DMS153 (cell line): ENCODE data around the gene IQCE.
A peak's percentile ranks its signal among the peaks of the same experiment; 100 is the strongest.
"Not testable (repeated sequence)": the region's sequence is repeated elsewhere in the genome, so short reads cannot be mapped to it uniquely, and the experiment has no call there.

ENCODE experiments used
- DNase-seq: peaks from one replicate; lab custom pipeline; 2025; lab: John Stamatoyannopoulos, UW

Gene IQCE

DNA sequence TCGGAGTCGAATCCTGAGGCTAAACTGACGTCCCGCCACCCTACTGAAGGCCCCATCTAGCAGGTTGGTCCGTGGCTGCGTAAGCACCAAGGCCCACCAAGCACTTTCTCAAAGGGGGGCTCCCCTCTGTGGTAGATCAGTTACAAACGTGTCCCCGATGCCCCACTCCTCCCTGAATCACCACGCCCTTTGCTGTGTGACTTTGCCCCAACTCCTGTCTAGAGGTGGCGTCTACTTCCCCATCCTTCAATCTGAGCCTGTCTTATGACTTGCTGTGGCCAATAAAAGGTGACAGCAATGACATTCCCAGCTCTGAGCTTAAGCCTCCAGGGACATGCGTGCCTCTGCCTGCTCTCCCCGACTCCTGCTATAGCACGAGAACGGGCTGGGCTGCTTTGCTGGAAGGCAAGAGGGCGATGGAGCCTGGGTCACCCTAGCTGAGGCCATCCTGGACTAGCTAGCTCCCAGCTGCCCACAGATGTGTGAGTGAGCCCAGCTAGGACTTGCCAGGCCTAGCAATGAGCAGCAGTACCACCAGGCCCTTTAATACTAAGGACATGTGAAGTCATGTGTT lies 26.5 kb upstream of the IQCE start:
- peak; percentile 63 for DNase-seq

DNA sequence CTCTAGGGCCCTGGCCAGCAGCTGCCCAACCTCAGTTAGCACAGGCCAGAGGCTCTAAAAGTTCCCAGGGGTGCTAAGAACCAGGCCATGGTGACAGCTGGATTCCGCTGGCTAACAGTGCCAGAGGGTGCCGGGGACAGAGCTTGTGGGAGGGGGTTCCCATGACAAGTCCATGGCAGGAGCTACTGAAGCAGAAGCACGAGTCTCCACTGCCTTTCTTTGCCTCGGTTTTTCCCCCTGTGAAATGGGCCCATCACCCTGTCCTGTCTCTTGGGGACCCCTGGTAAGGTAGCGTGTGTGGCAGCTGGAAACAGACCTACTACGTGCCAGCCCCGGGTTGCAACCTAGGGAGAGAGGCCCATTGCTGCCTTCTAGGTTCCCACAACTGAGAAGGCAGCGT lies 26.0 kb upstream of the IQCE start:
- DNase-seq = peak; percentile 20

DNA sequence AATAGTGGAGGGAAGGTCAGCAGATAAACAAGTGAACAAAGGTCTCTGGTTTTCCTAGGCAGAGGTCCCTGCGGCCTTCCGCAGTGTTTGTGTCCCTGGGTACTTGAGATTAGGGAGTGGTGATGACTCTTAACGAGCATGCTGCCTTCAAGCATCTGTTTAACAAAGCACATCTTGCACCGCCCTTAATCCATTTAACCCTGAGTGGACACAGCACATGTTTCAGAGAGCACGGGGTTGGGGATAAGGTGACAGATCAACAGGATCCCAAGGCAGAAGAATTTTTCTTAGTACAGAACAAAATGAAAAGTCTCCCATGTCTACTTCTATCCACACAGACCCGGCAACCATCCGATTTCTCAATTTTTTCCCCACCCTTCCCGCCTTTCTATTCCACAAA lies 25.2 kb upstream of the IQCE start:
- not testable (repeated sequence) for DNase-seq

DNA sequence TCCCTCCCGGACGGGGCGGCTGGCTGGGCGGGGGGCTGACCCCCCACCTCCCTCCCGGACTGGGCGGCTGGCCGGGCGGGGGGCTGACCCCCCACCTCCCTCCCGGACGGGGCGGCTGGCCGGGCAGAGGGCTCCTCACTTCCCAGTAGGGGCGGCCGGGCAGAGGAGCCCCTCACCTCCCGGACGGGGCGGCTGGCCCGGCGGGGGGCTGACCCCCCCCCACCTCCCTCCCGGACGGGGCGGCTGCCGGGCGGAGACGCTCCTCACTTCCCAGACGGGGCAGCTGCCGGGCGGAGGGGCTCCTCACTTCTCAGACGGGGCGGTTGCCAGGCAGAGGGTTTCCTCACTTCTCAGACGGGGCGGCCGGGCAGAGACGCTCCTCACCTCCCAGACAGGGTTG lies 24.6 kb upstream of the IQCE start:
- not testable (repeated sequence) for DNase-seq

DNA sequence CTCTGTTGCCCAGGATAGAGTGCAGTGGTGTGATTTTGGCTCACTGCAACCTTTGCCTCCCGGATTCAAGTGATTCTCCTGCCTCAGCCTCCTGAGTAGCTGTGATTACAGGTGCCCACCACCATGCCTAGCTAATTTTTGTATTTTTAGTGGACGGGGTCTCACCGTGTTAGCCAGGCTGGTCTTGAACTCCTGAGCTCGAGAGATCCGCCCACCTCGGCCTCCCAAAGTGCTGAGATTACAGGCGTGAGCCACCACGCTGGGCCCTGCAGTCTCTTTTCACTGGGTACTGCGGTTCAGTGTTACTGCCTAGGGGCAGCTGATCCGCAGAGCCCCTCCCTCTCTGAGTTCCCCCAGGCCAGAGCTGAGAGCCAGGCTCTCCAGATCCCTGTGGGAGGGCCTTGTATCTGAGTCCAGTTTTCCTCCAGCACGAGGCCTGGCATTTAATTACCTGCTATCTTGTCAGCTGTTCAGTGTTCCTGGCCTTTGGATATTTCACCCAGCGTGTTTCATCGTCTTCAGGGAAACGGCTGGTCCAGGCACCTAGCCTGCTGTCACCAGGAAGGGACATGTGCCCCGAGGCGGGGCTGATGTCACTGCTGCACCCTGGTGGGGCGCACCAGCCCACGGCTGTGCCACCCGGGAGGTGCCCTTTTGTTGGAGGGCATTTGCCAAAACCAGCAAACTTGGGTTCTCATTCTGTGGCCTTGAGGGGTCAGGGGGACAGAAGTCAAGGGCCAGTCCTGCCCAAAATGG lies 22.7 kb upstream of the IQCE start:
- peak; percentile 10 for DNase-seq

DNA sequence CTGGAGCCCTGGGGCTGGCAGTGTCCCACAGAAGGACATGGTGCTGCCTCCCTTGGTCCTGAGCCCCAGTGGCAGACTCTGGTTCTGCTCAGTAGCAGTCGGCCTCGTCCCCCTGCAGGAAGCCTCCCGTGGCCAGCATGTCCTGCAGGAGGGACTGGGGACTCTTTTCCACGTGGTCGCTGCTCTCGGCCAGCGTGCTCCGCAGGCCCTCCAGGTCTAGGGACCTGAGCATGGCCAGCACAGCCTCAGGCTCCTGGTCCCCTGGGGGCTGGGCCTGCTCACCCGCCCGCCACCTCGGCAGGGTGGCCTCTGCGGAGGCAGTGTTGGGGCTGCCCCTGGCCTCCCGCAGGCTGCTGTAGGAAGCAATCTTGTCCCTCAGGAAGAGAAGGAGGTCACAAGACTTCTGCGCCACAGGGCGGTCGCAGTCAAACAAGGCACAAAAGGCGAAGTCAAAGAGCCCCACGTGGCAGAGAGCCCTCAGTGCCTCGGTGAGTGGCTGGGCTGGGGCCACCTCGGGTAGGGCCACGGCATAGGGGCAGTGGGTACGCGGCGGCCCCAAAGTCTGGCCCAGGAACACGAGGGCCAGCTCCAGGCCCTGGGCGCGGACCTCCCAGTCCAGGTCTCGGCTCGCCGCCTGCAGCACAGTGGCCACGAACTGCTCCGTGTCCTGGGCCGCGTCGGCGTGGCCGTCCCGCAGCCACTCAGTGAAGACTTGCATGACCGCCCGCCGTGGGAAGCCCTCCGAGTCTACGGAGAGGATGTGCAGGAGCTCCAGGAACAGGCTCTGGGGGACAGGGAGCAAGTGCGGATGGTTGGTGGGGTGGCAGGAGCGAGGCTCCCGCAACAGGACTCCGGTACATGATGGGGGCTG lies 20.6 kb upstream of the IQCE start:
- no peak for DNase-seq

DNA sequence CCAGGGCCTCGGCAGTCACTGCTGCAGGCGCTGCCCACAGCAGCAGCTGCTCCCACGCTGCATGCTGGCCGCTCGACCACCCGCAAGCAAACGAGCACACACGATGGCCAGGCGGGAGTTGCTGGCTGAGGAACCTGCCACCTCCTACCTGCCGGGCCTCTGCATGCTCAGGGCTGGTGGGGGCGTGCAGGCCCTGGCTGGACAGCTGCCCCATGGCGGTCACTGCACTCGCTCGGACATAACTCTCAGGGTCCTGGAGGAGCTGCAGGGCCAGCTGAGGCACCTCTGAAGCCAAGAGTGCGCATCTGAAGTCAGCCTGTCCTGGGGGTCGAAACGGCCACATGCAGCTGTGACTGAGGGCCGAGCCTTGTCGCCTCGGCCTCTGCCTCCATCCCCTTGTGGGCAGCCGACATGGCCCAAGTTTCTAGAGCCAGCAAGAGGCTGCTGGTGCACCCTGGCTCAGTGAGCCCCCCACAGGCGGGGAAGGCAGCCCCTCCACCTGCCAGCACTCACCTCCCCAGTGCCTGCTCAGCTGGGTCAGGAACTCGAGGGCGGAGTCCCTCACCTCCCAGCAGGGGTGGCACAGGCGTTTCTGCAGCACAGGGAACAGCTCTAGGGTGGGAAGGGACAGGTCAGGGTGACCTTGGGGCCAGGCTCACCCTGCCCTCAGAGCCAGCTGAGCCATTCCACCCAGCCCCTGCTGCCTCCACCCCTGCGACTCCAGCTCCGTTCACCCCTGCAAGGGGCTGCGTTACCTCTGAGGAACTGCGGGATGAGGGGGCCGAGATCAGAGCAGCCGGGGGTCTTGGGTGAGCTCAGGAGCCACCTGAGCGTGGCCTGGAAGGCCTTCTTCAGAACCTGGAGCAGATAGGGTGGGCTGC lies 19.5 kb upstream of the IQCE start:
- no peak for DNase-seq

DNA sequence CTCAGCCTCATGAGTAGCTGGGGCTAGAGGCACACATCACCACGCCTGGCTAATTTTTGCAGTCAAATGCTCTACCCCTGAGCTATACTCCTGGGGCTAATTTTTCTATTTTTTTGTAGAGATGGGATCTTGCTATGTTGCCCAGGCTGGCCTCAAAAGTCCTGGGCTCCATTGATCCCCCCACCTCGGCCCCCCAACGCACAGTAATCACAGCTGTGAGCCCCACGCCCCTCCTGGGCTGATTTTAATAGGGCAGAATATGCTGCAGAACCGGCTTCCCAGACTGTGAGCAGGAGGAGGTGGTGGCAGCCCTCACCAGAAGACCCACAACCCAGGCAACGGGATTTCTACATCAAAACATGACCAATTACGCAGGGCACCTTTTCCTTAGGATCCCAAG lies 18.6 kb upstream of the IQCE start:
- DNase-seq = no peak

DNA sequence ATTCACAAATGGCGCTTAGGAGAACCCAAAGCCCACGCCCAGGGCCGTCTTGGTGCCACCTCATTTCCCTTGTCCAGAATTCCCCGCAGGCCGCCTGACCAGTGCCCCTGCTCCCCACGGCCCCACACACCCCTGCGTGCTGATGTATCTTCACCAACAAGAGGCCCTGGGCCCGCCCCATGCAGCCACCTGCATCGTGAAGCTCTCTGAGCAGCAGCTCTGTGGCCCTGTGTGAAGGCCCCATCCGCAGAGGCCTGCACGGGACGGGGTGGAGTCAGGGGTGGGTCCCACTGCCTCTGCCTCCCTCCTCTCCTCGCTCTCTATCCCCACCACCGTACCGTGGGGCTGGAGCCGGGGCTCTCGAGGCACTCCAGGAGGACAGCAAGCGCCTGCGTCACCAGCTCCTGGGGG lies 18.1 kb upstream of the IQCE start:
- no peak for DNase-seq

DNA sequence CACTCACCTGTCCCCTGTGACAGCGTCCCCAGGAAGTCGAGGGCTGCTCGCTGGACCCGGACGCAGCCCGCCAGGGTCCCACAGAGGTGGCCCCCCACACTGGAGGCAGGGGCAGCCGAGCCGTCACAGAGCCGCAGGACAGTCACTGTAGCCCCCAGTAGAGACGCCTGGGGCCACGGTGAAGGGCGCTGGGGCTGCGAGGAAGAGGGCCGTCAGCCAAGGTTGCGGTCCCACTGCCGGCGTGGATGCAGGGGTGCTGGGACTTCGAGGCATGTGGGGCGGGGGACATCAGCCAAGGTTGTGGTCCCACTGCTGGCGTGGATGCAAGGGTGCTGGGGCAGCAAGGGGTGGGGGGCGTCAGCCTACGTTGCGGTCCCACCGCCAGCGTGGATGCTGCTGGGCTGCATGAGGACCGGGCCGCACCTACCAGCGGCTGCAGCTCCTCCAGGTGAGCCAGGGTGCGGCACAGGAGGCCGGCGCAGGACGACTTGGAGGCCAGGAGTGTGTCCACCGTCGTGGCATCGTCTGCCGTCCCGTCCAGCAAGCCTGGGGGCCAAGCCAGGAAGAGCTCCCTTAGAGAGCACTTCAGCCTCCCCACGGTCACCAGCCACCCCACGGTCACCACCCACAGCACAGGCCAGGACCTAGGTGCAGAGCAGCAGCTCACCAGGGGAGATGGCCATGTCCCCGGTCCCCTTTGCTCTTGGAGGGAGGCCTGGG lies 17.3 kb upstream of the IQCE start:
- DNase-seq = no peak

DNA sequence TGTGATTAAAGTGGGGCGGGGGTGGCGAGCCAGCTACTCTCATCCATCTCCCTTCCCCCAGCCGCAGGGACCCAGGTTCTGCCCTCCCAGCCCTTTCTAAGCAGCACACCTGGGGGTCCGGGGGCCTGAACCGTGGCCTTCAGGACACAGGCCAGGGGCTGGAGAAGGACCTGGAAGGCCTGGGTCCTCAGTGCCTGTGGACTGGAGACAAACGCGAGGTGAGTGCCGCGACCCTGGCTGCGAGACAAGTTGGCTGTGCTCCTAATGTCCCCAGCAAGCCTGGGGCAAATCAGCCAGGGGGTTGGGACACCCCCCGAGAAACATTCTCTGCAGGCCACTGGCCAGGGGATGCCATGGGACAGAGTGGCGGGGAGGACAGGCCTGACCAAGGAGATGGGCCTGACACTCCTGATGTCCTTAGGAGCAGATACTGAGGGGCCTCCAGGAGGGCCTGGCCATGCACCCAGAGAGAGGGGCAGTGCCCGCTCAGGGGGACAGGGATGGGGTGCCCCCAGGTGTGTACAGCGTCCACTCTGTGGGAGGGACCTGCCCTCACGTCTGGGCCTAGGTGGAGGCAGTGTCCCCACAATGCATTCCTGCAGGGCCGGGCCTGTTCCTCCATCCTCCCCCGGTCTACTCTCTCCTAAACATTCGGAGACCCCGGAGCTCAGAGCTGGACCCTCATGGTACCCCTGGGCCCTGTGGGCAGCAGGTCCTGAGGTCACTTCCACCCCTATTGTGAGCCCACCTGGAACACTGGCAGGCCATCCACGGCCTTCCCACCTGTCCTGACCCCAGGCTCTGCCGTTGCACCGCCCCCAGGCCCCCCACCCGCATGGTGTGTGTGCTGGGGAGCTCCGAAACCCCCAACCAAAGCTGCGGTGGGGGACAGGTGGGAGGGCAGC lies 16.5 kb upstream of the IQCE start:
- DNase-seq = no peak

DNA sequence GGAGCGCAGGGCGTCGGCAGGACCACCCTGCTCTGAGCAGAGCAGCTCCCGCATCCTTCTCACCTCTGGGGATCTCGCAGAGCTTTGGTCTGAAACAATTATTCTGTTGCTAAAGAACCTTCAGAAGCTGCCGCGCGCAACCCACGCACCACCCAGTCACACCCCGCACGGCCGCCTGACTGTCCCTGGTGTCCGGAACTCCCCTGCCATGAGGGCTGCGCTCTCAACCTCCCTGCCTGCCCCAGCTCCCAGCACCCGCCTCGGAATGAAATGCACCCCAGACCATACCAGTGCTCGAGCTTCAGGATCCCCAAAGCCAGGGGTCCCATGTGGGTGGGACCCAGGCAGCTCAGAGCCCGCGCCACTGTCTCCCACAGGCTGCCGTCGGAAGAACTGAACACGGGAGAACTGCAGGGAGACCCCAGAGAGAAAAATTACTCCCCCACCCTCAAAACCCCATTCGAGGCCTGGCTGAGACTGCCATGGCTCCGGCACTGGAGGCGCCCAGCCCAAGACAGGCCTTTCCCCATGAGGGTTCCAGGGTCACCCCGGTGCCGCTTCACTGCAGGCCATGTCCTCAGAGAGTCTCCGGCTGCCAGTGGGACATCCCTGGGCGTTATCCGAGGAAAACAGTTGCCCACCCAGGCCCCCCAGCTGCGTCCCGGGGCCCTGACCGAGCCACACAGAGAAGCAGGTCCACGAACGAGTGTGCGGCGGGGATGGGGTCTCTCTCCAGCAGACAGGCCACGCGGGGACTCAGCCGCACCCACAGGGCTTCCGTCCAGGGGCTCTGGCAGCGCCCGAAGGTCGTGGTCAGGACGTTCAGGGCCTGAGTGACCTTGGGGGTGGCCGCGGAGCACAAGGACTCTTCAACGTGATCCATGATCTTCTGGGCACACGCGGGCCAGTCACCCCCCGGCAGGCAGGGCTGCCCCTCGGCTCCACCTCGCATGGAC lies 15.6 kb upstream of the IQCE start:
- DNase-seq = no peak

DNA sequence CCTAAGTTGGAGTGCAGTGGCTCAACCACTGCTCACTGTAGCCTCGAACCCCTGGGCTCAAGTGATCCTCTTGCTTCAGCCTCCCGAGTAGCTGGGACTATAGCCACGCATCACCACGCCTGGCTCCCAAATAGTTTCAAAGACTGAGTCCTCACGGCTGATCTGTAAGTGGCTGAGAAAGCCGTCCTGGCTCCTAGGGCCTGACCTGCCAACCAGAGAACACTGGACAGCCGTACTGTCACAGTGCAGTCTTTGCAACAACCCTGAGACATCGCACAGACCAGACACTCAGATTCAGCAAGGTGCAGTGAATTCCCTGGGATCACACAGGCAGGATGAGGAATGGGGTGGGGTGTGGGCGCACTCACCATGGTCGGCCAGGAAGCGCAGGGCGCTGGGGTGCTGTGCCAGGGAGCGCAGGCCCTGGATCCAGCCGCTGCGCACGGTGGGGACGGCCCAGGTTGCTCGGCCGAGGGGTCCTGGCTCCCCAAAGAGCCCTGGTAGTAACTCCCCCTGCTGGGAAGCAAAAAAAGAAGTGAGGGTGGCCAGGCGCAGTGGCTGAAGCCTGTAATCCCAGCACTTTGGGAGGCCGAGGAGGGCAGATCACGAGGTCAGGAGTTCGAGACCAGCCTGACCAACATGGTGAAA lies 14.1 kb upstream of the IQCE start:
- no peak for DNase-seq

DNA sequence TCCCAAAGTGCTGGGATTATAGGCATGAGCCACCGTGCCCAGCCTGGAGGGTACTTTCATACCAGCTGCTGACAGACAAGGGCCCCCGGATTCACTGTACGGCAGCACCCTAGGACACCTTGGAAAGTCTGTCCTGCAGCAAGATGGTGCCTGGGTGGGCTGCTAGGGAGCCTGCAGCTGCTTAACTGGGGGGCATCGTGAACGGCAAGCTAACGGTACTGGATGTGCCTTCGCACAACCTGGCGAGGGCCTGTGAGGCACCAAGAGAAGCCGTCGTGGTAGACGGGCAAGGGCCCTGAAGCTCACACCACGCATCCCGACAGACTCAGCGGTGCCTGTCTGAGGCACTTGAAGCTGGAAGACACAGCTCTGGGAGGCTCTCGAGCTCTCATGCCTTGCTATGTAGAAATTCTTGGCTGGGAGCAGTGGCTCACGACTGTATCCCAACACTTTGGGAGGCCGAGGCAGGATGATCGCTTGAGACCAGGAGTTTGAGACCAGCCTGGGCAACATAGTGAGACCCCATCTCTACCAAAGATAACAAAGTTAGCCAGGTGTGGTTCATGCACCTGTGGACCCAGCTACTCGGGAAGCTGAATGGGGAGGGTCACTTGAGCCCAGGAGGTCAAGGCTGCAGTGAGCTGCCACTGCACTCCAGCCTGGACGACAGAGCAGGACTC lies 12.9 kb upstream of the IQCE start:
- DNase-seq = no peak

DNA sequence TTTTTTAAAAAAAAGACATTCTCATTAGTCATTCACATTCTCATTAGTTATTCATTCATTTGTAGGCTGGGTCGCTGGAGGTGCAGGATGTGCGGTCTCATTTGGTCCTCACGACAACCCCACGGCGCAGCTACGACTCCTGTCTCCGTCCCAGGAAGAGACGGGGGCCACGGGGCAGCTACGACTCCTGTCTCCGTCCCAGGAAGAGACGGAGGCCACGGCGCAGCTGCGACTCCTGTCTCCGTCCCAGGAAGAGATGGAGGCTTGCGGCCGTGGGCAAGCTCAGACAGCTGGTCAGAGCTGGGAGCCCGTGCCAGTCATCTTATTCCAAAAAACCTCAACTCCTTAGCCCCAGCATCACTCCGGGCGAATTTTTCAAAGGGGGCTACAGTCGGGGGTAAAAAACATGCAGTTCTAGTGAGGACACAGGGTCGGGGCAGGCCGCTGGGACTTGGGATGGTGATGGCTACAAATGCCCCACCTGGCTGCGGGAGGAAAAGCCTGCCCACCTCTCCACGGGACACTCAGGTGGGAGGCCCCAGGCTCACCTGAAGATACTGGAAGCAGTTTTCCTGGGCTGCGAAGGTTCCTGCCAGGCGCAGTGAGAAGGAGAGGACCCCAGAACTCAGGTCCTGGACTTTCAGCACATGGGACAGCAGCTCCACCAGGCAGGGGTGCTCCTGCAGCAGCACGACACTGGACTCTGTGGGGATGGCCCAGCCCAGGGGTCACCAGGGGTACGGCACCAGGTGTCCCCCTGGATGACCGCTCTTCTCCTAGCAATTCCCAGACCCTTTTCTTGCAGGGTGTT lies 11.8 kb upstream of the IQCE start:
- no peak for DNase-seq

DNA sequence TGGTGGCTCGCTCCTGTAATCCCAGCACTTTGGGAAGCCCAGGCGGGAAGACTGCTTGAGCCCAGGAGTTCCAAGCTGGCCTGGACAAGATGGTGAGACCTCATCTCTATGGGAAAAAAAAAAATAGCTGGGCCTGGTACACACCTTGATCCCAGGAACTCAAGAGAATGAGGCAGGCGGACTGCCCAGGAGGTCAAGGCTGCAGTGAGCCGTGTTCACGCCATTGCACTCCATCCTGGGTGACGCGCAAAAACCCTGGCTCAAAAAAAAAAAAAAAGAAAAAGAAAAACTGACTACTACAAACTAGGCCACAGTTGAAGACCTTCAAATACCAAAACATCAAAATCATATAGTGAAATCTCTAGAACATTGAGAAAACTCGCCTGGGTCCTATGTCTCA lies 7.4 kb upstream of the IQCE start:
- DNase-seq = no peak

DNA sequence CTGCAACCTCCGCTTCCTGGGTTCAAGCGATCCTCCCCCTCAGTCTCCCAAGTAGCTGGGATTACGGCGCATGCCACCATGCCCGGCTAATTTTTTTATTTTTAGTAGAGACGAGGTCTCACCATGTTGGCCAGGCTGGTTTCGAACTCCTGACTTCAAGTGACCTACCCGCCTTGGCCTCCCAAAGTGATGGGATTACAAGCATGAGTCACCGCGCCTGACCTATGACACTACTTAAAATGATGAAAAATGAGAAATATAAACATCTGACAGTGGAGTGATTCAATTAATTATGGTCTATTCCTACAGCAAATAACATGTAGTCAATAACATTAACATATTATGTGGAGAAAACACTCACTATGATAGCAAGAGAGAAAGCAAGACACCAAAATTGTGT lies 5.7 kb upstream of the IQCE start:
- no peak for DNase-seq
